Fibroblast of the aortic adventitia (primary cell): ENCODE results near the gene ZCCHC8. TPM values are rescaled to one million over a fixed set of nuclear protein-coding genes. Genes with fewer than 3 reads are reported as not detected.
A peak's percentile ranks its signal among the peaks of the same experiment; 100 is the strongest.
"Not testable (repeated sequence)": the region's sequence is repeated elsewhere in the genome, so short reads cannot be mapped to it uniquely, and the experiment has no call there.

ENCODE experiments used
- DNase-seq: peaks from one replicate; pipeline ENCODE4 v3.0.0-alpha.2; 2010; ENCODE audit warnings: low read depth
- H3K4me3 ChIP-seq: 2 replicates; pipeline ENCODE4 v1.5.1; 2011; ENCODE audit warnings: low read depth, mild to moderate bottlenecking, control low read depth, low read length, moderate library complexity
- CTCF ChIP-seq: IDR thresholded peaks from 2 replicates; pipeline ENCODE4 v1.5.1; 2011; ENCODE audit warnings: mild to moderate bottlenecking, low read length, control low read depth, inconsistent platforms; ENCODE audit not compliant: insufficient read depth
- total RNA-seq: library from RNA; depleted of rRNA; stranded (reverse); fragments of >200 nt; gene quantifications from 2 replicates; pipeline ENCODE4 v1.2.3, GENCODE V29; 2012; ENCODE audit warnings: low replicate concordance

The ZCCHC8 gene
- total RNA-seq, 1 donor: 23.1 TPM

- no peak overlapping the region for H3K4me3 ChIP-seq
- DNase-seq: no peak
- no peak for TF ChIP-seq CTCF
Measured at GRCh38 chr12:122503147-122503751, 2.5 kb upstream of the ZCCHC8 start.

DNA sequence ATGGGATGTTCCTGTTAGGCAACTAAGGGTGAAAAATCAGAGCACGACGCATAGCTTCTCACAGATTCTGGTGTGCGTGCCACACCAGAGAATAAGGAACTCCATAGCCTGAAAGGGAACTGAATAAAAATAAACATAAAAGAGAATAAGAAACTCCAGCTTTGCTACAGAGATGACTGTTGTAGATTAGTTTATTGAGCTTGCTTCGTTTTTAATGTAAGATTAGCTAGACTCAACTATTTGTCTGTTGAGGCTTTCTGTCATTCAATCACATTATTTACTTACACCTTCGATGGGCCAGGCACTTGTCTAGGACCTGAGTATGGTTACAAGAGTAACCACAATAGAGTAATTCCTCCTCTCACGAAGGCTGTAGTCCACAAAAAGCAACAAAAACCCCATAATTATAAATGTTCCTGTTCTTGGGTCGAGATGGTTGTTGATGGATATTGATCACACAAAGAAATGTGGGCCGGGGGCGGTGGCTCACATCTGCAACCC, 807 bp upstream of the ZCCHC8 start:
- peak overlapping the region; percentile 57 for H3K4me3 ChIP-seq
- DNase-seq: no peak
- no peak for TF ChIP-seq CTCF

GRCh38 chr12:122499991-122500684, 594 bp downstream of the ZCCHC8 start:
- peak overlapping the region; percentile 92 for H3K4me3 ChIP-seq
- DNase-seq: peak; percentile 70
- no peak for TF ChIP-seq CTCF

DNA sequence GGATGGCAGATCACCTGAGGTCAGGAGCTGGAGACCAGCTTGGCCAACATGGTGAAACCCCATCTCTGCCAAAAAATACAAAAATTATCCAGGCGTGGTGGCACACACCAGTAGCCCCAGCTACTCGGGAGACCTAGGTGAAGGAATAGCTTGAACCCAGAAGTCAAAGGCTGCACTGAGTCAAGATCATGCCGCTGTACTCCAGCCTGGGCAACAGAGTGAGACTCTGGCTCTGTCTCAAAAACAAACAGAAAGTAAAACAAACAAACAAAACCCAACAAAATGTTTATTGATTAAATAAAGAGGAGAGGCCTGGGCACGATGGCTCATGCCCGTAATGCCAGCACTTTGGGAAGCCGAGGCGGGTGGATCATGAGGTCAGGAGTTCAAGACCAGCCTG, 5.5 kb downstream of the ZCCHC8 start:
- DNase-seq: no peak
- TF ChIP-seq CTCF: no peak
- H3K4me3 ChIP-seq: no peak overlapping the region

DNA sequence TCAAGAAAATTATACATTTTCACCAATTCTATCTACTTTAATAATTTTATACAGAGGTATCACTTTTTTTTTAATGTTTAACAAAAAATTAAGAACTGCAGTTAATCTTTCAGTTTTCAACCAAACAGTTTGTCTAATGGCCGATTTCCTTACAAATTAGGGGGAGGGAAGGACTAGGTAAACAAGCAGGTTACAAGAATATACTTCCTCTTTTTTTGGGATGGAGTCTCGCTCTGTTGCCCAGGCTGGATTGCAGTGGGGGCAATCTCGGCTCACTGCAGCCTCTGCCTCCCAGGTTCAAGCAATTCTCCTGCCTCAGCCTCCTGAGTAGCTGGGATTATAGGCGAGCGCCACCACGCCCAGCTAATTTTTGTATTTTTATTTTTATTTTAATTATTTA, 7.5 kb downstream of the ZCCHC8 start:
- H3K4me3 ChIP-seq, DNase-seq: not testable (repeated sequence)

DNA sequence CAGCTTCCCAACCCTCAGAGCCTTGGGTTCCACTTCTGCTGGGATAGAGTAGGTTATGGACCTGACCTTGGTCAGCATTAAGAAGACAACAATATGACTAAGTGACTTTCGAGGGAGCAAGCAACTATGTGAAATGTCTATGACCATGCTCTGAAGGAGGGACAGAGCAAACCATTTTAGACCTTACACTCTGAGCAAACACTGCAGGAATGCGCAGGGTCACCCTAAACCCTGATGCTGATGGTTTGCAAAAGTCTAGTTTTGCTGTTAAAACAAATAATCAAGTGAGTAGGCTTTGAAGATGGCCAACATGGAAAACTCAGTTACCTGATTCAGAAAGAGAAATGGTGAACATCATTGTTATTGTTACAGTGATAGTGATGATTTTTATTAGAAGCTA, 8.7 kb downstream of the ZCCHC8 start:
- no peak overlapping the region for H3K4me3 ChIP-seq
- TF ChIP-seq CTCF: no peak
- DNase-seq: no peak

DNA sequence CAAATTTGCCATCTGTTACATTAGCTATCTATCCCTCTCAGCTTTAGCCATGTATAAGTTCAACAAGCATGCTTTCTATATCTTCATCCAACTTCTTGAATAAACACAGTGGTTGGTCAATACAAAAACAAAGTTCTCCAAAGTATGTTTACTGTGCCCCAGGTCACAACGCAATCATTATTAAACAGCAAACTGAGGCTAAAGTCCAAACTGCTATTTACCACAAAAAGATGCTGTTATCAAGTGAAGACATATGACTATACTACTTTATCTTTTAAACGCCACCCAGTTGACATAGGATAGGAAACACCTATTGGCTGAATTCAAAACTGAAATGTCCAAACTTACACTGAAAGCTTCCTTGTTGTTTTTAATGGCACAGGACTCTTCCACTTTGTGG, 11.7 kb downstream of the ZCCHC8 start:
- TF ChIP-seq CTCF: no peak
- no peak for DNase-seq
- no peak overlapping the region for H3K4me3 ChIP-seq

- not testable (repeated sequence) for DNase-seq, H3K4me3 ChIP-seq
Measured at GRCh38 chr12:122487807-122488206, 12.9 kb downstream of the ZCCHC8 start.
